ENCODE data around the gene CST4.
A peak's percentile ranks its signal among the peaks of the same experiment; 100 is the strongest.
"Not testable (repeated sequence)": the region's sequence is repeated elsewhere in the genome, so short reads cannot be mapped to it uniquely, and the experiment has no call there.

CST4 gene

DNA sequence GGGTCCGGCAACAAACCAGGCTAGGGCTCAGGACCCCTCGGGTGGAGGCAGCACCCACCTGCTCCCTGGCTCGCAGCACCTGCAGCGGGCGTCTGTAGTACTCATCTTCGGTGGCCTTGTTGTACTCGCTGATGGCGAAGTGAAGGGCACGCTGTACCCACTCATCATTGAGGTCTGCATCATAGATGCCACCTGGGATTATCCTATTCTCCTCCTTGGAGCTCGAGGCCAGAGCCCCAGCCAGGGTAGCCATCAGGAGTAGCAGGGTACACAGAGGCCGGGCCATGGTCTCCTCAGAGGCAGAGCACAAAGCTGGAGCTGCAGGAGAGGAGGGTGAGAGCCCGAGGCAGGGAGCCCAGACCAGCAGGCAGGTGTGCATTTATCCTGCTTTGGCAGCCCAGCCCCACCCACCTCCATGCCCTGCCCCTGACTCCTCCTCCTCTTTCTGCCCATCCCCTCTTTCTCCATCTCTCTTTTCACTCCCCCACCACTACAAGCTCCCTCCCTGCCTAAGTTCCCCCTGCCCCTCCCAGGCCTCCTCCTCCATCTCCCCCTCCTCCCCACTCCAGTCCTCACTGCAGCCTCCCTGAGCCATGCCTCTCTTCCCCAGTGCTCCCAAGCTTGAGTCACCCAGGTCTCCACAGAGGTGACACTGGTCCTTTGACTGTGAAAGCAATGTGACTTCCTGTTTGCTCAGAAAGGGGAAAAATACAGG is at the start of gene CST4:
Gene CST4 (minus strand): TSS at position 355 of the 715 bp plus-strand sequence. CDS start 69 bp downstream, at position 286.
- DNase-seq = not testable (repeated sequence)

DNA sequence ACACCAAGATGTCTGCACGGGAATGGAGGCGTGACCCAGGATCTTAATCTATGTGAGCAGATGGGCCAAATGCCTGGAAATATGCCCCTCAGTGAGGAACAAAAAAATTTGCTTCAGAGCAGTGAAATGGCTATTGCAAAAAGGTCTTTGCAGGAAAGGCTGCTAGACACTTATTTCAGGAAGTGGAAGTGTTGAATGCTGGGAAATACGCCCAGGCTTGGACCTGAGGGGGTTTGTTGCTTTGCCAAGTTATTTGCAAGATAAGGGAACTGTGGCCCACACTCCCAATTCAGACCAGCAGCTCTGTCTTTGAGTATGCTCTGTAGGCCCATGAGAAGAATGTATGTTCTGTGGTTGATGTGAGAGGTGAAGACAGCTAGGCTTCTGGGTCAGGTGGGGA is 46.6 kb upstream of the CST4 start:
- not testable (repeated sequence) for DNase-seq

- DNase-seq = not testable (repeated sequence)
Observed at GRCh38 chr20:23734949-23735348, 46.1 kb upstream of the CST4 start.

GRCh38 chr20:23734440-23734839 is 45.6 kb upstream of the CST4 start:
- not testable (repeated sequence) for DNase-seq

GRCh38 chr20:23727016-23727415 is 38.2 kb upstream of the CST4 start:
- no peak for DNase-seq

DNA sequence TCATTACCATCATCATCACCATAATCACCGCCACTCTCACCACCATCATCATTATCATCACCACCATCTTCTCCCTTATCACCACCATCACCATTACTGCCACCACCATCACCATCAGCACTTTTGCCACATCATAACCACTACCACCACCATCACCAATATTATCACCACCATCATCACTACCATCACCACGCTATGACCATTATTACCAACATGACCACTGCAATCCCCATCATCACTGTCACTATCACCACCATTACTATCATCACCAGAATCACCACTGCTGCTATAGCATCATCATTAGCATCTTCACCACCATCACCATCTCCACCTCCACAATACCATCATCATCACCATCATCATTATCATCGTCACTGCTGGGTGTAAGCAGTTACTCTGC is 36.3 kb upstream of the CST4 start:
- DNase-seq = no peak

DNA sequence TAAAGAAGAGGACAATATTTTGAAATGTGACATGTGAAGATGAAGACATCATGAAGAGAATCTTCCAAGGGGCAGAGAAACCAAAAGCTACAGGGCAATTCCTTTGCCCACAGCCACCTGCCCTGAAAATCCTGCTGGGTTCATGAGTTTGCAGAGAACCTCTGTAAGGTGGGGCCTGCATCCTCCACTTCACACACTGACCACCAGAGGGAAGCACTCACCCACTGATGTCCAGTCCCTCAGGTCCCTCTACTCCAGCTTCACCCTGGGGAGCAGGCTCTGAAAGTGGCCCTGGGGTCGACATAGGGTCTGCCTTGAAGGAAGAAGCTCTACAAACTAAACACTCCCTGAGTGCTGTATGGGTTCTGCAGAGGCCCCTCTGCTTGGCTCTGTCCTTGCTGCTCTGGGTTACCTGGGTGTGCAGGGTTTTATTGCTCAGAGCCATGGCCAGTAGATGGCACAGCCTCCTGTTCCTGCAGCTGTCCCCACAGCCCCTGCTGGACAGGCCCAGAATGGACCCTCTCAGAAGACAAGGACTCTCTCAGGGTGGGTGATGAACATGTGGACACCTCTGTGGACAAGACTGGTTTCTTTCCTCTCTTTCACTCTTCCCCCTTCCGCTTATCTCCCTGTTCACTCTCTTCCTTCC is 34.9 kb upstream of the CST4 start:
- peak; percentile 25 for DNase-seq

- DNase-seq = not testable (repeated sequence)
Observed at GRCh38 chr20:23722851-23723250, 34.0 kb upstream of the CST4 start.

DNA sequence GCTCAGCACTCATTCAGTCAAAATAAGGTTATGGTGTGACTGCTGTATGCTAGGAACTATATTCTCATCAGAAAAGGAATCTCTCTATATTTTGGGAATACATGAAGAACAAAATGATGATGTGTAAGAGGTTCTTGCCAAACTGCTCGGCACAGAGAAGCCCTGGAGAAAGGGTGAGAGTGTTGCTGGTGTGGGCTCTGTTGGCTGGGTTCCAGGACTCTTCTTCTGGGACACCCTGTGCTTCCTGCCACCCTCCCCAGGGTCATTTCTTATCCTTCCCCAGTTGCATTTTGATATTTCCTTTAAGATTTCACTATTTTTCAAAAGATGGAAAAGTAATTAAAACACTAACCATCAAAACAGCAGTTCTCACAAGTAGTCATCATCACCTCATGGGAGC is 33.1 kb upstream of the CST4 start:
- DNase-seq = no peak

GRCh38 chr20:23719351-23719750 is 30.5 kb upstream of the CST4 start:
- DNase-seq = not testable (repeated sequence)

- not testable (repeated sequence) for DNase-seq
Observed at GRCh38 chr20:23711778-23712177, 22.9 kb upstream of the CST4 start.

DNA sequence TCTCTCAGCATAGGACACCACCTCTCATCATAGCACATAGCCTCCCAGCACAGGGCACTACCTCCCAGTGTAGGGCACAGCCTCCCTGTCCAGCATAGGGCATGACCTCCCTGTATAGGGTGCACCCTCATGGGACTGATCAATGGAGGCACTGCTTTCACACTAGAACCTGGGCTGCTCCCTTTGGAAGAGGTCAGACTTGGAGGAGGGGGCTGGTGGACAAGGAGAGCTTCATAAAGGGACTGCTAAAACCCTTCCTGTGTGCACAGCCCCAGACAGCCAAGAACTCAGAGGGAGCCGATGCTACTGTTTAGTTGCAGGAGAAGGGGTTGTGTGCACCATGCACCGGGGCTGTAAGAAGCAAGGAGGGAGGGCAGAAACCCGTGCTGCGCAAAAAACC is 21.9 kb upstream of the CST4 start:
- no peak for DNase-seq

GRCh38 chr20:23705895-23706294 is 17.1 kb upstream of the CST4 start:
- DNase-seq = no peak

GRCh38 chr20:23702021-23702420 is 13.2 kb upstream of the CST4 start:
- DNase-seq = no peak

DNA sequence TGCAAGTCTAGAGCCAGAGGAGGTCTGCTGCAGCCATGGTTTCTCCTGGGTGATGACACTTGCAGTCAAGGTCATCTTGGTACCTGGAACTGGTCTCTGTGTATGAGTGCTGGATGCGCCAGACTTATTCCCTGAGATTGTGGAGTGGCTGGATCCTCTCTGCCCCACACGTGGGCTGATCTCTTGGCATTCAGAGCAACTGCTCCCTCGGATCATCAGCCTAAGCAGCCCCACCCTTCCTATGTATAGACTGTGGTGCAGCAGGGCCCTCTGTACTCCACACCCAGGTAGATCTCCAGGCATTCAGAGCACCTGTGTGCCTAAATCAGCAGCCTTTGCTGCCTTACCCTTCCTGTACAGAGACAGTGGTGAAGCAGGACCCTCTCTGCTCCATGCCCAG is 12.1 kb upstream of the CST4 start:
- no peak for DNase-seq

GRCh38 chr20:23697947-23698346 is 9.1 kb upstream of the CST4 start:
- no peak for DNase-seq

GRCh38 chr20:23695068-23695395 is 6.2 kb upstream of the CST4 start:
- not testable (repeated sequence) for DNase-seq

GRCh38 chr20:23694178-23695067 is 5.6 kb upstream of the CST4 start:
- not testable (repeated sequence) for DNase-seq

GRCh38 chr20:23692725-23693619 is 4.1 kb upstream of the CST4 start:
- not testable (repeated sequence) for DNase-seq

DNA sequence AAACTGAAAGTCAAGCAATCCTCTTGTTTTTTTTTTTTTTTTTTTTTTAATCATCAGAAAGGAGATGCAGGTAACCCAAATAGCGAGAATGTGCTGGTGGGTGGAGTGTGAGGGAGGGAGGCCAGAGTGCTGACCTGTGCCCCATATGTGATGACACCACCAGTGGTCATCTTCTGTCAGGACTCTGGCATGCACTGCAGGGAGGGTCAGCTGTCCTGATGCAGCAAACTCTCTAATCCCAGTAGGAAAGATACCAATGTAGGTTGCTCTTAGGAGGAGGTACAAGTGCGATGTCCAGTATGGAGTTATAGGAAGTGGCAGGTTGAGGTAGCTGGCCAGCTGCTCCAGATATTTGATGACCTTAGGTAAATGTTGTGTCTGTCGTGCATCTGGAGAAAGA is 2.8 kb upstream of the CST4 start:
- no peak for DNase-seq

DNA sequence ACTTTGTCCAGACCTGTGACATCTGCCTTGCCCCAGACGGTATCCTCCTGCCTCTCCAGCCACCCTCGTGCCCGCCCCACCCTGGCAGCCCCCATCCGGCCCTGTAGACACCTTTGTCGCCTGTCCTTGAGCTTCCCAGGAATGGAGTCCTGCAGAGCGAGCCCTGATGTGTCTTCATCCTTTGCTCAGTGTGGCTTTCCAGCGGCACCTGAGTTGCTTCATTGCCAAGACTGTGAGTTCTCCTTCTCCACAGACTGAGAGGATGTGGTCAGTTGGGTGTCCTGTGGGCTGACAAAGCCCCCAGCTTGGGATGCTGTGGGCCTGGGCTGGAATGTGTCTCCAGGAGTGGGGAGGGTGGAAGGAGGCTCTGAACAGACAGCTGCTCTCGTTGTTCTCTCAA is 1.7 kb upstream of the CST4 start:
- no peak for DNase-seq

DNA sequence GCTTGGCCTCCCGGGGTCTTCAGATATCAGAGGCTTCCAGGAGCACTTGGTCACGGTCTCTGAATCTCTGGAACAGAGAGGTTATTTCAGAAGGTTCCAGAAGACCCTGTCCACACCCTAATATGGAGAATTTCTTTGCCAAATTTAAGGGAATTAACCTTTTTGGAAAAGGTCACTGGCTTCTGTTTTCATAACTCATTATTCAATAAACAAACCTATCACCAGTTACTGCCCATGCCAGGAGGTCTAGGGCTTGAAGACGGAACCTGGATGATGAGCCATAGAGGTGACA is 507 bp upstream of the CST4 start:
- DNase-seq = no peak

DNA sequence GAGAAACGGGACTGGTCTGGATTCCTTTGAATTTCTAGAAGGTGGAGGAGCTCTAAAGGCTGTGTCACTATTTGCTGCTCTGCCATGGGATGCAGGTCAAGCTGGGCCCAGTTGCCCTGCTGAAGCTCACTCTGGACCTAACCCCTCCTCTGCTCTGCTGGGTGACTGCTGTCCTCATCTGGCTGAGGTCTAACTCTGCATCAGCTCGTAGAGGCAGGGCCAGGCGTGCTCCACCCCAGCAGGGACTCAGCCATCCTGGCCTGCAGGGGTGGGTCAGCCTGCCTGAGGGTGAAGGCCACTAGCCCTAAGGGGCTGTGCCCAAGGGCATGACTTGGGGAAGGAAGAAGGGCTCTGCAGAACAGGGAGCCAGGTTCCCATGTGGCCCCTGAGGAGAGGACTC is 852 bp downstream of the CST4 start:
- DNase-seq = no peak
